ENCODE data around the gene SOX8. TPM values are rescaled to one million over a fixed set of nuclear protein-coding genes. Genes with fewer than 3 reads are reported as not detected.

The SOX8 gene
- total RNA-seq, 1 donor from 2014 or later, result 6.7 TPM

- no peak overlapping the region for H3K27ac Mint-ChIP-seq
- no peak overlapping the region for H3K4me3 Mint-ChIP-seq
- no peaks in the 10 kb centered on the region for H3K36me3 Mint-ChIP-seq
- DNase-seq (ENCODE audit: extremely low spot score, unreplicated experiment), result no peak
- no peaks in the 10 kb centered on the region for H3K9me3 Mint-ChIP-seq
- peaks cover 15% of the 10 kb centered on the region for H3K4me1 Mint-ChIP-seq (ENCODE audit: unreplicated experiment)
- peaks cover 15% of the 10 kb centered on the region for H3K27me3 Mint-ChIP-seq
- TF ChIP-seq CTCF (conservative IDR thresholded peaks at IDR 0.05), result no peak
Observed at GRCh38 chr16:998615-999014, 17.0 kb downstream of the SOX8 start.

- Mint-ChIP-seq H3K9me3 (no peaks in the 10 kb centered on the region), H3K4me3 (no peak overlapping the region), H3K27ac (no peak overlapping the region), H3K27me3 (peaks cover 15% of the 10 kb centered on the region), H3K36me3 (no peaks in the 10 kb centered on the region), H3K4me1 (ENCODE audit: unreplicated experiment) (peaks cover 15% of the 10 kb centered on the region)
- no peak for DNase-seq (ENCODE audit: extremely low spot score, unreplicated experiment)
- TF ChIP-seq CTCF (conservative IDR thresholded peaks at IDR 0.05), result no peak
Observed at GRCh38 chr16:999677-1000076, 18.1 kb downstream of the SOX8 start.

GRCh38 chr16:1000608-1001007 lies 19.0 kb downstream of the SOX8 start:
- Mint-ChIP-seq H3K4me1 (ENCODE audit: unreplicated experiment) (peaks cover 15% of the 10 kb centered on the region), H3K27ac (no peak overlapping the region), H3K9me3 (no peaks in the 10 kb centered on the region), H3K36me3 (no peaks in the 10 kb centered on the region), H3K4me3 (no peak overlapping the region), H3K27me3 (peaks cover 11% of the 10 kb centered on the region)
- no peak for DNase-seq (ENCODE audit: extremely low spot score, unreplicated experiment)
- TF ChIP-seq CTCF (conservative IDR thresholded peaks at IDR 0.05), result no peak

GRCh38 chr16:1001096-1001495 lies 19.5 kb downstream of the SOX8 start:
- H3K27ac Mint-ChIP-seq, result no peak overlapping the region
- H3K36me3 Mint-ChIP-seq, result no peaks in the 10 kb centered on the region
- H3K4me1 Mint-ChIP-seq (ENCODE audit: unreplicated experiment), result peaks cover 11% of the 10 kb centered on the region
- no peak for DNase-seq (ENCODE audit: extremely low spot score, unreplicated experiment)
- no peak overlapping the region for H3K4me3 Mint-ChIP-seq
- H3K27me3 Mint-ChIP-seq, result peaks cover 6% of the 10 kb centered on the region
- no peak for TF ChIP-seq CTCF (conservative IDR thresholded peaks at IDR 0.05)
- H3K9me3 Mint-ChIP-seq, result no peaks in the 10 kb centered on the region

- Mint-ChIP-seq H3K4me3 (no peak overlapping the region), H3K27ac (no peak overlapping the region), H3K36me3 (no peaks in the 10 kb centered on the region), H3K4me1 (ENCODE audit: unreplicated experiment) (peaks cover 5% of the 10 kb centered on the region), H3K27me3 (peaks cover 2% of the 10 kb centered on the region), H3K9me3 (no peaks in the 10 kb centered on the region)
- DNase-seq (ENCODE audit: extremely low spot score, unreplicated experiment), result no peak
- no peak for TF ChIP-seq CTCF (conservative IDR thresholded peaks at IDR 0.05)
Observed at GRCh38 chr16:1002399-1003166, 21.0 kb downstream of the SOX8 start.
